ENCODE data around the gene GPD1L.

GPD1L gene

GRCh38 chr3:32175607-32176197, 69.3 kb downstream of the GPD1L start:
- TF ChIP-seq, protein P1, sequence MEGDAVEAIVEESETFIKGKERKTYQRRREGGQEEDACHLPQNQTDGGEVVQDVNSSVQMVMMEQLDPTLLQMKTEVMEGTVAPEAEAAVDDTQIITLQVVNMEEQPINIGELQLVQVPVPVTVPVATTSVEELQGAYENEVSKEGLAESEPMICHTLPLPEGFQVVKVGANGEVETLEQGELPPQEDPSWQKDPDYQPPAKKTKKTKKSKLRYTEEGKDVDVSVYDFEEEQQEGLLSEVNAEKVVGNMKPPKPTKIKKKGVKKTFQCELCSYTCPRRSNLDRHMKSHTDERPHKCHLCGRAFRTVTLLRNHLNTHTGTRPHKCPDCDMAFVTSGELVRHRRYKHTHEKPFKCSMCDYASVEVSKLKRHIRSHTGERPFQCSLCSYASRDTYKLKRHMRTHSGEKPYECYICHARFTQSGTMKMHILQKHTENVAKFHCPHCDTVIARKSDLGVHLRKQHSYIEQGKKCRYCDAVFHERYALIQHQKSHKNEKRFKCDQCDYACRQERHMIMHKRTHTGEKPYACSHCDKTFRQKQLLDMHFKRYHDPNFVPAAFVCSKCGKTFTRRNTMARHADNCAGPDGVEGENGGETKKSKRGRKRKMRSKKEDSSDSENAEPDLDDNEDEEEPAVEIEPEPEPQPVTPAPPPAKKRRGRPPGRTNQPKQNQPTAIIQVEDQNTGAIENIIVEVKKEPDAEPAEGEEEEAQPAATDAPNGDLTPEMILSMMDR (IDR thresholded peaks at IDR 0.05), result peak; percentile 26 to 33
- intact Hi-C loops (cut with DNase I; ENCODE audit: low total_unique reads), result loop anchor here (10.0 kb wide), 1 partner anchor 289 kb away; no protein-coding TSS in a partner anchor
- H3K4me3 ChIP-seq, result no peak overlapping the region
- peaks cover 0 to 15% (median 11%) of the 10 kb centered on the region in 3 donors for H3K36me3 ChIP-seq
- H3K4me1 ChIP-seq, result no peaks in the 10 kb centered on the region
- H3K9me3 ChIP-seq, result peaks cover 0 to 16% (median 9%) of the 10 kb centered on the region in 3 donors
- no peak for DNase-seq
- no peak overlapping the region for H3K27ac ChIP-seq
- no peaks in the 10 kb centered on the region for H3K27me3 ChIP-seq

DNA sequence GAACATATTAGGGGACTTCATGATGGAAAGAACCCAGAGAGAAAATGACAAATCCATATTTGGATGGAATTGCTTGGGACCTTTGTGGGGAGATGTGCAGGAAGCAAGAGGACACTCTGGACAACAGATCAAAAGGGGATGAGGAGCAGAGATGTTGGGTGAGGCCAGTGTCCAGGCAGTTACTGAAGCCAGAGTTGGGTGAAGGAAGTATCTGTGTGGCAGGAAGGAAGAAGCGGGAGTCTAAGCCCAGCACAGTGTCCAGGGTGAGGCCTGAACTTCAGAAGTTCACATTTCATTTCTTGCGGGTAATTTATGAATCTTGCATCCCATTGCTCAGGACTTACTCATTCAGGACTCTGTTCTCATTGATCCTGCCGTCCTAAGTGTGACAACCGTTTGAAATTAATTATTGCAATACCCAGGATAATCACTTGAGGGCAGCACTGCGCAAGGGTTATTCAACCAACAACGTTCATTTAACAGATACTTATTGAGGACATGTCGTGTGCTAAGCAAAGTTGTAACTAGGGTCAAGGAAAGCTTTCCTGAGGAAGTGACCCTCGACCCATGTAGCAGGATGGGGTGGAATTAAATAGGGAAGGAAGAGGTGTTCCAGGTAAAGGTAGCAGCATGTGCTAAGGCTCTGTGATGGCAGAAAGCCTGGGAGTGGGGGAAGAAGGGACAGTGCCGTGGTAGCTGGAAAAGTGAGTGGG, 70.7 kb downstream of the GPD1L start:
- Histone ChIP-seq H3K4me1 (no peaks in the 10 kb centered on the region), H3K9me3 (peaks cover 0 to 2% (median 0%) of the 10 kb centered on the region in 3 donors), H3K4me3 (no peak overlapping the region), H3K36me3 (peaks cover 0 to 5% (median 4%) of the 10 kb centered on the region in 3 donors), H3K27me3 (no peaks in the 10 kb centered on the region), H3K27ac (no peak overlapping the region)
- intact Hi-C loops (cut with DNase I; ENCODE audit: low total_unique reads), result loop anchor here (10.0 kb wide), 1 partner anchor 288 kb away; no protein-coding TSS in a partner anchor
- TF ChIP-seq, protein P1 (IDR thresholded peaks at IDR 0.05), result peak; percentile 36 to 46
- no peak for DNase-seq

- Histone ChIP-seq H3K27me3 (no peaks in the 10 kb centered on the region), H3K9me3 (no peaks in the 10 kb centered on the region), H3K4me1 (no peaks in the 10 kb centered on the region), H3K27ac (no peak overlapping the region), H3K36me3 (no peaks in the 10 kb centered on the region), H3K4me3 (no peak overlapping the region)
- intact Hi-C loops (cut with DNase I; ENCODE audit: low total_unique reads), result loop anchor here (10.0 kb wide), 1 partner anchor 287 kb away; no protein-coding TSS in a partner anchor
- peak in 1 of 2 donors; percentile 56 for DNase-seq
- TF ChIP-seq, protein P1 (IDR thresholded peaks at IDR 0.05), result peak; percentile 47 to 53
Measured at GRCh38 chr3:32177702-32178198, 71.3 kb downstream of the GPD1L start.

DNA sequence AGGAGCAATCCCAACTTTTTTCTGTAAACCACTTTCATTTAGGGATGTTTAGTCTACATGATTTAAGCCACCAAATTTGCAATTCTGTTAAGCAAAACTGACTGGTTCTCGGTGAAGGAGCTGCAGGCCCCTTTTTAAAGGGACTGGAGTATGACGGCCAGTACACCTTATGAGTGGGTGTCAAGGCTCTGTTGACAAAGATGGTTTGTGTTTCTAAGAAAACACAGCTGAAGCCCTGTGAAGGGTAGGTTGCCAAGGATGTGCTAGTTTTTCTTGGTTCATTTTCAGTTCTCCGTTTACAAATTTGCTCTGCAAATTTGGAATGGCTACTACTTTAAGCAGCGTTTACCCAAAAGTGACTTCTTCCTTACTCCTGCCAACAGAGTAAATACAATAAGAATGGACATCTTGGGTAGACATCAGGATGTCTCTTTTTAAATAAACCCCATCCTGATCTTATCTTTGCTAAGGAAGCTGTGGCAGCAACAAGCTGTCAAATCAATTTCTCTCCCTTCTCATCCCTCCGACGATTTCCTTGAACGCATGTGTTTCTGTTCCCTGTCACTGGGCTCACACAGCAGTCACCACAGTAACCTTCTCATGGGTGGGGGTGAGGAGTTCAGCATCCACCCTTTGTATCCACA, 73.8 kb downstream of the GPD1L start:
- H3K4me1 ChIP-seq, result no peaks in the 10 kb centered on the region
- no peaks in the 10 kb centered on the region for H3K36me3 ChIP-seq
- H3K4me3 ChIP-seq, result no peak overlapping the region
- no peak overlapping the region for H3K27ac ChIP-seq
- H3K9me3 ChIP-seq, result no peaks in the 10 kb centered on the region
- intact Hi-C loops (cut with DNase I; ENCODE audit: low total_unique reads), result no loop called here
- peaks cover 0 to 3% of the 10 kb centered on the region in 2 donors for H3K27me3 ChIP-seq
- no peak for DNase-seq
- TF ChIP-seq, protein P1 (IDR thresholded peaks at IDR 0.05), result no peak

- Histone ChIP-seq H3K27ac (no peak overlapping the region), H3K9me3 (no peaks in the 10 kb centered on the region), H3K27me3 (peaks cover 0 to 4% of the 10 kb centered on the region in 2 donors), H3K4me1 (no peaks in the 10 kb centered on the region), H3K36me3 (no peaks in the 10 kb centered on the region), H3K4me3 (no peak overlapping the region)
- intact Hi-C loops (cut with DNase I; ENCODE audit: low total_unique reads), result no loop called here
- DNase-seq, result no peak
- TF ChIP-seq, protein P1 (IDR thresholded peaks at IDR 0.05), result no peak
Measured at GRCh38 chr3:32181365-32181764, 74.9 kb downstream of the GPD1L start.

Data from tibial artery (tissue), 4 donors.